ENCODE data around the gene RGMA.
A peak's percentile ranks its signal among the peaks of the same experiment; 100 is the strongest.

RGMA gene

GRCh38 chr15:93028632-93029213 is 60.3 kb downstream of the RGMA start:
- no peak for DNase-seq (ENCODE audit: low read depth, low spot score)
- no peak overlapping the region for H3K4me3 ChIP-seq (ENCODE audit: low read length)

GRCh38 chr15:93028111-93028631 is 60.8 kb downstream of the RGMA start:
- no peak overlapping the region for H3K4me3 ChIP-seq (ENCODE audit: low read length)
- no peak for DNase-seq (ENCODE audit: low read depth, low spot score)

- no peak for DNase-seq (ENCODE audit: low read depth, low spot score)
- no peak overlapping the region for H3K4me3 ChIP-seq (ENCODE audit: low read length)
These were observed 61.6 kb downstream of the RGMA start for GRCh38 chr15:93027413-93027812.

GRCh38 chr15:93026380-93026817 is 62.6 kb downstream of the RGMA start:
- DNase-seq (ENCODE audit: low read depth, low spot score), result no peak
- no peak overlapping the region for H3K4me3 ChIP-seq (ENCODE audit: low read length)

GRCh38 chr15:93025625-93025982 is 63.4 kb downstream of the RGMA start:
- no peak for DNase-seq (ENCODE audit: low read depth, low spot score)
- H3K4me3 ChIP-seq (ENCODE audit: low read length), result no peak overlapping the region

- H3K4me3 ChIP-seq (ENCODE audit: low read length), result no peak overlapping the region
- no peak for DNase-seq (ENCODE audit: low read depth, low spot score)
These were observed 64.0 kb downstream of the RGMA start for GRCh38 chr15:93024716-93025624.

- no peak for DNase-seq (ENCODE audit: low read depth, low spot score)
- H3K4me3 ChIP-seq (ENCODE audit: low read length), result no peak overlapping the region
These were observed 64.7 kb downstream of the RGMA start for GRCh38 chr15:93024293-93024692.

- DNase-seq (ENCODE audit: low read depth, low spot score), result no peak
- no peak overlapping the region for H3K4me3 ChIP-seq (ENCODE audit: low read length)
These were observed 67.8 kb downstream of the RGMA start for GRCh38 chr15:93020976-93021772.

- no peak overlapping the region for H3K4me3 ChIP-seq (ENCODE audit: low read length)
- DNase-seq (ENCODE audit: low read depth, low spot score), result no peak
These were observed 69.0 kb downstream of the RGMA start for GRCh38 chr15:93019971-93020370.

GRCh38 chr15:93019090-93019489 is 69.9 kb downstream of the RGMA start:
- H3K4me3 ChIP-seq (ENCODE audit: low read length), result no peak overlapping the region

GRCh38 chr15:93018574-93018973 is 70.4 kb downstream of the RGMA start:
- no peak overlapping the region for H3K4me3 ChIP-seq (ENCODE audit: low read length)
- DNase-seq (ENCODE audit: low read depth, low spot score), result no peak

More at GRCh38 chr15:93019090-93019489, 69.9 kb downstream of the RGMA start:
- no peak for DNase-seq (ENCODE audit: low read depth, low spot score)

- no peak for DNase-seq (ENCODE audit: low read depth, low spot score)
- no peak overlapping the region for H3K4me3 ChIP-seq (ENCODE audit: low read length)
These were observed 71.5 kb downstream of the RGMA start for GRCh38 chr15:93017526-93017925.

- H3K4me3 ChIP-seq (ENCODE audit: low read length), result no peak overlapping the region
- DNase-seq (ENCODE audit: low read depth, low spot score), result no peak
These were observed 76.2 kb downstream of the RGMA start for GRCh38 chr15:93012786-93013185.

- H3K4me3 ChIP-seq (ENCODE audit: low read length), result no peak overlapping the region
- DNase-seq (ENCODE audit: low read depth, low spot score), result no peak
These were observed 81.0 kb downstream of the RGMA start for GRCh38 chr15:93007994-93008393.

- DNase-seq (ENCODE audit: low read depth, low spot score), result no peak
- H3K4me3 ChIP-seq (ENCODE audit: low read length), result no peak overlapping the region
These were observed 83.9 kb downstream of the RGMA start for GRCh38 chr15:93005133-93005532.

- peak; percentile 14 for DNase-seq (ENCODE audit: low read depth, low spot score)
- H3K4me3 ChIP-seq (ENCODE audit: low read length), result no peak overlapping the region
These were observed 87.1 kb downstream of the RGMA start for GRCh38 chr15:93001881-93002280.

GRCh38 chr15:93001156-93001555 is 87.9 kb downstream of the RGMA start:
- DNase-seq (ENCODE audit: low read depth, low spot score), result no peak
- no peak overlapping the region for H3K4me3 ChIP-seq (ENCODE audit: low read length)

GRCh38 chr15:92997821-92998220 is 91.2 kb downstream of the RGMA start:
- H3K4me3 ChIP-seq (ENCODE audit: low read length), result no peak overlapping the region
- no peak for DNase-seq (ENCODE audit: low read depth, low spot score)

GRCh38 chr15:92992720-92993119 is 96.3 kb downstream of the RGMA start:
- DNase-seq (ENCODE audit: low read depth, low spot score), result no peak

GRCh38 chr15:92990031-92990430 is 99.0 kb downstream of the RGMA start:
- no peak for DNase-seq (ENCODE audit: low read depth, low spot score)

More at GRCh38 chr15:92992720-92993119, 96.3 kb downstream of the RGMA start:
- H3K4me3 ChIP-seq (ENCODE audit: low read length), result no peak overlapping the region

More at GRCh38 chr15:92990031-92990430, 99.0 kb downstream of the RGMA start:
- no peak overlapping the region for H3K4me3 ChIP-seq (ENCODE audit: low read length)
